Hematopoietic multipotent progenitor cell treated with erythropoietin and hydrocortisone succinate and interleukin-3 and kit ligand, for 6 days (in vitro differentiated cells): ENCODE data around the gene SLCO2A1.

Source experiments
- DNase-seq: peaks from one replicate; pipeline ENCODE4 v3.0.0-alpha.2; 2015

The SLCO2A1 gene

DNA sequence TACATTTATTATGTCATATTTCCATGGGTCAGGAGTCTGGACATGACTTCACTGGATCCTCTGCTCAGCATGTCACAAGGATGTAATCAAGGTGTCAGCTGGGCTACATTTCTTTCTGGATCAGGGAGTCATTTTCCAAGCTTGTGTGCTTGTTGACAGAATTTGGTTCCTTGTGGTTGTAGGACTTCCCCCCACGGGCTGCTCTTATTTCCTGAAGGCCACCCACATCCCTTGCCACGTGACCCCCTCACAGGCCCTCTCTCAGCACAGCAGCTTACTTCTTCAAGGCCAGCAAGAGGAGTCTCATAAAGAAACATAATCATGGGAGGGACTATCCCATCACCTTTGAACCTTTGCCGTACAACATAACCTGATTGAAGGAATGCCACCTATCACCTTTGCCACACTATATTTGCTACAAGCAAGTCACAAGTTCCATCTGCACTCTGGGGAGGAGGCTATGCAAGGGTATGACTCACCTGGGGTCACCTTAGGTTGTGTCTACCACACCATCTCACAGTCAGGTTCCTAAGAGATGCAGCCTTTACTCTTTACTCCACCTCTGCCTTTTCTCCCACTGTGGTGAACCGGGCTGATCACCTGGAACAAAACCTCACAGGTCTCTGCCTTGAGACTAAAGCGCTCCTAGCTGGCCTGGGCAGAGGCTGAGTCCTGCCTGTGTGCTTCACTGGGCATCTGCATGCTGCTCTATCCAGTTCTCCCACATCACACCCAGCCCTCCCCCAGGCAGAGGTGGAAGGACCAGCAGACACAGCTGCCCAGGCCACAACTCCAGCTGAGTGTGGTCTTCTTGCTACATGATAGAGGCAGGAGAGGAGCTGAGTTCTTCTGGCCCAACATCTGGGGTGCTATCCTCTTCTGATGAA is 147.5 kb downstream of the SLCO2A1 start:
- DNase-seq, result no peak

DNA sequence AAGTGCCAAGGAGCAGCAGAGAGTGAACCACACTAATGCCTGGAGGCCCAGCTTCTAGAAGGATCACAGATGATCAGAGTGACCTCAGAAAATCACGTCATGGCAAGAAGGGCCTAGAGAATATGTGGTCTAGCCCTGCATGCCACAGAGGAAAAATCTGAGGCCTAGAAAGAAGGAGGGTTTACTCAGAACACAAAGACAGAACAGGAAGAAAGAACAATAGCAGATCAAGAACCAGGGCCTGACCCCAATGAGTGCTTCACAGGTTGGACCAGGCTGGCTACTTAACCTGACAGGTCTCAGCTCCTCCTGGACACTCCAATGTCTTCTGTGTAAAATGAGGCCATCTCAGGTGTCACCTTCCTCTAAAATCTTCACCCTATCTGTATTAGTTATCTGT is 148.2 kb downstream of the SLCO2A1 start:
- DNase-seq, result no peak

DNA sequence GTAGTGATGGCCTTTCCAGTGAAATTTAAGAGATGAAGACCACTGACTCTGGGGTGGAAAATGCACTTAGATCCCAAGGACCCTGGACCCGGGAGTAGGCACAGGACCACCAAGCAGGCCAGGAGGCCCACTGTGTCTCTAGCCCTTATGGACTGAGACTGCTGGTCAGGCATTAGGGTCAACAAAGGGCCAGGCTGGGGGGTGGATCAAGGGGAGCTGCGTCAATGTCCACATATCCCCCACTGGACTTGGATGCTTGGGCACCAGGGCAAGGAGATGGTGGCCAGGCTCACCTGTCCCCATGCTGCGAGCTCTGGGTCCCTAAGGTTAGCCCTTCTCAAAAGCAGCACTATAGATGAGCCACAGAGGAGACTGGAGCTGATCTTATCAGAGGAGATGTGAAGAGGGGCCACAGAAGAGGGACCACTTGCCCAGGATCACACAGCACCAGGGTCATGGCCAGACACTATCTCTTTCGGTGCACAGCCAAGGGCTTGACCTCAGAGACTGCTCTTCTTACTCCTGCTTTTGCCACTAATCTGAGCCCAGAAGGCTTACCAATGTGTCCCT is 148.8 kb downstream of the SLCO2A1 start:
- no peak for DNase-seq

DNA sequence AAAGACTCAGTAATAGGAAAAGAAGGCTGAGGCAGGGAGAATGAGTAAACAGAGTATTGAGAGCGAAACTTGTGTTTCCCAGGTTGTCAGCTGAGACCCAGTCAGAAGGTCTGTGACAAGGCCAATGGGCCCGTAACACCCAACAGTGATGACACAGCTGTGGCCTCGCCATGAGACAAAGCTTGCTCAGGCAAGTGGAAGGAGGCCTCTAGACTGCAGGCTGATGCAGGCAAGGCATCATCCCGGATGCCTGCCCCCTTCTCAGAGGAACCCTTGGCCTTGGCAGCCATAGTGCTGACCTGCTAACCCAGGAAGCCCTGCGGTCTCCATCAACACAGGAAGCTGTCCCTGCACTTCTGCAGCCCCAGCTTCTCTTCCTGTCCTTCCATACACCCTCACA is 149.4 kb downstream of the SLCO2A1 start:
- DNase-seq, result no peak

DNA sequence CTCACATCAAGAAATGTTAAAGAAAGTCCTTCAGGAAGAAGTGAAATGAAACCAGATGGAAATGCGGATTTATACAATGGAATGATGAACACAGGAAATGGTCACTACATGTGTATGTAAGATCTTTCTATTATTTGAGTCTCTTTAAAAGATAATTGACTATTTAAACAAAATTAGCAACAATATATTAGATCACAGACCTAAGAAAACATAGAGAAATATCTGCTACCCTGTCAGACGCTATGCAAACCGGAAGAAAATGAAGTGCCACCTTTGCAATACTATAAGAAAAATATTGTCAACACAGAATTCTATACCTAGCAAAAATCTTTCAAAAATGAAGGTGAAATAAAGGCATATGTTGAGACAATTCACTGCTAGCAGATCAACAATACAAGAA is 151.2 kb downstream of the SLCO2A1 start:
- DNase-seq, result no peak
